ENCODE results near the gene LSS.

The LSS gene

GRCh38 chr21:46139686-46140085 lies 88.9 kb downstream of the LSS start:
- H3K4me3 ChIP-seq (replicated peaks; ENCODE audit: low read depth, low read length), result no peak overlapping the region
- no peak for TF ChIP-seq CTCF (IDR thresholded peaks at IDR 0.05; ENCODE audit: low read length, missing control alignments)
- DNase-seq (ENCODE audit: low read depth), result no peak

DNA sequence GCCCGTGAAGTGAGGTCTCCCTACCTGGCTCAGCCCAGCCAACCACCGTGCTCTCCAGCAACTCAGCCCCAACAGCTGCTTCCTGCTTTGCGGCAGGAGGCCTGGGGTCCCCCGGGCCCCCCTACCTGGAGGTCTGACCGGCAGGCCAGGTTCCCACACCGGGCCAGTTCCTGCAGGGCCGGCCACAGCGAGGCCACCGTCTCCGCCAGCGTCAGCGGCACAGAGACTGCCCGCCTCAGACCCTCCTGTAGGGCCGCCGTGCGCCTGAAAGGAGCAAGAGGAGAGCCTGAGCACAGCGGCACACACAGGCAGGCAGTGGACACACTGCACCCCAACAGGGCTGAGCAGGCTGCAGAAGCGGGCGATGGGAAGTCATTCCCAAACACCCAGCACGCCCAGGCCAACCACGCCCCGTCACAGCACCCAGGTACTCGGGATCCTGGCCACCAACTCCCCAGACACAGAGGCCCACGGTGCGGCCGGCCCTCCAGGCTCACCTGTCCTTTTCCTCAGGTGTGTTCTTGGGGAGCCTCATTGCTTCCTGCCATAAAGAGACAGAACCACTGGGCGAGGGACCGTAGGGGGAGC lies 90.1 kb downstream of the LSS start:
- TF ChIP-seq CTCF (IDR thresholded peaks at IDR 0.05; ENCODE audit: low read length, missing control alignments), result no peak
- no peak overlapping the region for H3K4me3 ChIP-seq (replicated peaks; ENCODE audit: low read depth, low read length)
- DNase-seq (ENCODE audit: low read depth), result no peak

All from fibroblast of pulmonary artery (primary cell).